Inflammatory macrophage (primary cell): ENCODE results near the gene KRT28.

Experiments
- DNase-seq, 2 donors: peaks; one replicate each; pipeline ENCODE4 v3.0.0-alpha.2; 2020 to 2022
- total RNA-seq, 18 experiments: gene quantifications; one replicate each; lab custom pipeline; 2026; ENCODE audit warnings: mixed read lengths in 6 of 18, inconsistent platforms in 2 of 18; lab: John Stamatoyannopoulos, UW

KRT28 gene
- total RNA-seq = 0 to 0.07 (median 0) reads per million in 18 experiments

- DNase-seq = no peak
Measured at GRCh38 chr17:40799859-40800258, at the start of gene KRT28. KRT28 (minus strand) TSS chr17:40799959; CDS start chr17:40799893, 66 bp downstream.

GRCh38 chr17:40848583-40849235 lies 49.0 kb upstream of the KRT28 start:
- DNase-seq = no peak

GRCh38 chr17:40846515-40847144 lies 46.9 kb upstream of the KRT28 start:
- DNase-seq = no peak

- no peak for DNase-seq
Measured at GRCh38 chr17:40844671-40845107, 44.9 kb upstream of the KRT28 start.

- DNase-seq = no peak
Measured at GRCh38 chr17:40843242-40843641, 43.5 kb upstream of the KRT28 start.

GRCh38 chr17:40841246-40841645 lies 41.5 kb upstream of the KRT28 start:
- DNase-seq = no peak

- DNase-seq = no peak
Measured at GRCh38 chr17:40839194-40839593, 39.4 kb upstream of the KRT28 start.

GRCh38 chr17:40836020-40836419 lies 36.3 kb upstream of the KRT28 start:
- DNase-seq = no peak

GRCh38 chr17:40833882-40834281 lies 34.1 kb upstream of the KRT28 start:
- no peak for DNase-seq

- DNase-seq = no peak
Measured at GRCh38 chr17:40832840-40833239, 33.1 kb upstream of the KRT28 start.

- no peak for DNase-seq
Measured at GRCh38 chr17:40830085-40830776, 30.5 kb upstream of the KRT28 start.

- DNase-seq = no peak
Measured at GRCh38 chr17:40828454-40829044, 28.8 kb upstream of the KRT28 start.

- DNase-seq = no peak
Measured at GRCh38 chr17:40827746-40828453, 28.1 kb upstream of the KRT28 start.

GRCh38 chr17:40825599-40825998 lies 25.8 kb upstream of the KRT28 start:
- DNase-seq = no peak

- DNase-seq = no peak
Measured at GRCh38 chr17:40824015-40824832, 24.5 kb upstream of the KRT28 start.

GRCh38 chr17:40822132-40822812 lies 22.5 kb upstream of the KRT28 start, which contains the start of gene KRT10:
KRT10 (minus strand) TSS chr17:40822614; CDS start chr17:40822585, 29 bp downstream.
- DNase-seq = no peak

- DNase-seq = no peak
Measured at GRCh38 chr17:40821536-40821935, 21.8 kb upstream of the KRT28 start.

GRCh38 chr17:40820228-40820838 lies 20.6 kb upstream of the KRT28 start:
- no peak for DNase-seq

- DNase-seq = no peak
Measured at GRCh38 chr17:40819528-40820125, 19.9 kb upstream of the KRT28 start.
